GM12878 (cell line): Measurements from ENCODE around the gene TMEM18. TPM values are rescaled to one million over a fixed set of nuclear protein-coding genes. Genes with fewer than 3 reads are reported as not detected.

ENCODE experiments used
- ATAC-seq: fragments of 200-7000 bp; cut with Tn5 transposase; 3 replicates; pipeline ENCODE4 v1.9.1; 2020; ENCODE audit warnings: mild to moderate bottlenecking, moderate library complexity
- BruUV-seq: library from RNA; stranded (reverse); fragments of 400-500 nt; replicated peaks from 2 replicates; lab custom pipeline; 2021; lab: Mats Ljungman, UMichigan
- CTCF ChIA-PET: fragments of 300-600 bp; sonication (Branson Sonifier 250); formaldehyde crosslinking; extraction: SDS; loops from one replicate; lab custom pipeline; 2021; ENCODE audit warnings: inconsistent platforms; lab: Yijun Ruan, JAX
- POLR2A ChIA-PET: fragments of 350-600 bp; formaldehyde crosslinking; extraction: SDS; loops from one replicate; lab custom pipeline; 2021; ENCODE audit warnings: inconsistent platforms; lab: Charles Lee
- RAD21 ChIA-PET: fragments of 300-600 bp; sonication (Branson Sonifier 250); formaldehyde crosslinking; loops from one replicate; lab custom pipeline; 2023; ENCODE audit warnings: antibody characterized with exemption; ENCODE audit not compliant: unreplicated experiment; lab: Charles Lee
- SMC1A ChIA-PET: fragments of 300-600 bp; sonication (Branson Sonifier 250); formaldehyde crosslinking; loops from one replicate; lab custom pipeline; 2023; ENCODE audit not compliant: unreplicated experiment, uncharacterized antibody; lab: Charles Lee
- DNase-seq: peaks from one replicate; pipeline ENCODE4 v3.0.0-alpha.2; 2011; ENCODE audit warnings: low read depth, low spot score
- FAIRE-seq: peaks from 3 replicates; lab custom pipeline; 2011; peaks lifted over from hg19 to GRCh38; lab: Jason Lieb, UNC
- H2AFZ ChIP-seq: 2 replicates; pipeline ENCODE4 v1.6.0; 2011; ENCODE audit warnings: low read depth, low read length, control low read depth; ENCODE audit not compliant: control insufficient read depth
- H3K27ac ChIP-seq: 2 replicates; pipeline ENCODE4 v1.5.1; 2011; ENCODE audit warnings: control low read depth; ENCODE audit not compliant: control insufficient read depth, insufficient read depth
- H3K27me3 ChIP-seq, 2 experiments: replicated peaks in 1 of 2; 2 replicates each; pipeline versions ENCODE4 v1.6.0 to v1.6.1; 2011; ENCODE audit warnings: low read length in 1 of 2; ENCODE audit not compliant: control insufficient read depth in 2 of 2, insufficient read depth in 2 of 2
- H3K36me3 ChIP-seq, 2 experiments: 2 replicates each; pipeline ENCODE4 v1.5.1; 2011; ENCODE audit warnings: low read length in 1 of 2; ENCODE audit not compliant: control insufficient read depth in 2 of 2, insufficient read depth in 2 of 2
- H3K4me1 ChIP-seq: 2 replicates; pipeline ENCODE4 v1.6.1; 2011; ENCODE audit warnings: mild to moderate bottlenecking, low read length, moderate library complexity, mixed read lengths; ENCODE audit not compliant: control insufficient read depth, insufficient read depth
- H3K4me2 ChIP-seq: 2 replicates; pipeline ENCODE4 v1.6.0; 2011; ENCODE audit warnings: control low read depth; ENCODE audit not compliant: control insufficient read depth, insufficient read depth
- H3K4me3 ChIP-seq: fragments of 200-600 bp; sonication (generic); 2 replicates; pipeline ENCODE4 v1.5.1; 2016
- H3K79me2 ChIP-seq: 2 replicates; pipeline ENCODE4 v1.6.0; 2011; ENCODE audit warnings: low read length; ENCODE audit not compliant: control insufficient read depth, insufficient read depth
- H3K9ac ChIP-seq: 2 replicates; pipeline ENCODE4 v1.8.0; 2011; ENCODE audit warnings: low read length, control low read depth, mixed read lengths; ENCODE audit not compliant: control insufficient read depth, insufficient read depth
- H3K9me3 ChIP-seq: replicated peaks from 3 replicates; pipeline ENCODE4 v1.5.1; 2011; ENCODE audit warnings: mild to moderate bottlenecking, low read length; ENCODE audit not compliant: control insufficient read depth, insufficient read depth
- H4K20me1 ChIP-seq: 2 replicates; pipeline ENCODE4 v1.6.0; 2011; ENCODE audit not compliant: control insufficient read depth, insufficient read depth
- EZH2 ChIP-seq: IDR thresholded peaks from 2 replicates; pipeline ENCODE4 v1.6.1; 2012; ENCODE audit warnings: low read depth, mild to moderate bottlenecking, control low read depth, inconsistent platforms, low read length, borderline replicate concordance; ENCODE audit not compliant: control insufficient read depth
- MTA2 ChIP-seq: fragments of 450-650 bp; IDR thresholded peaks from 2 replicates; pipeline ENCODE4 v1.6.1; 2016; ENCODE audit warnings: low read depth, mild to moderate bottlenecking, moderate library complexity
- RAD21 ChIP-seq: IDR thresholded peaks from 2 replicates; pipeline ENCODE4 v1.6.1; 2011; ENCODE audit warnings: mild to moderate bottlenecking, low read depth, low read length, moderate library complexity; ENCODE audit not compliant: insufficient read depth
- WGBS: methylation state at CpG from one replicate; pipeline ENCODE4 v1.1.6; 2016; ENCODE audit warnings: low lambda C conversion rate; ENCODE audit not compliant: insufficient replicate concordance, insufficient coverage; ENCODE audit errors: missing lambda C conversion rate; 5-methylcytosine and 5-hydroxymethylcytosine counted together
- in situ Hi-C: fragments of 300-500 bp; cut with MboI; formaldehyde crosslinking; loops from 9 replicates; pipeline ENCODE4 v1.14.3; 2018; ENCODE audit warnings: mixed read lengths
- intact Hi-C: fragments of 100-400 bp; cut with micrococcal nuclease; formaldehyde crosslinking; loops from one replicate; pipeline ENCODE4 v1.14.2; 2022; ENCODE audit not compliant: unreplicated experiment
- polyA plus RNA-seq, 11 experiments: library from polyadenylated mRNA; depleted of rRNA in 4 of 11; unstranded in 6 of 11; stranded (reverse) in 5 of 11; fragments of >200 nt; fragmentation: Nextera tagmentation in 4 of 11; fragmentation: Illumina TruSeq in 1 of 11; extraction: Ambion mirVana in 4 of 11; extraction: Trizol in 1 of 11; gene quantifications; 1 replicate in 1 of 11; 2 replicates in 10 of 11; pipeline versions ENCODE4 v1.2.1 to v1.2.3, GENCODE V29; 2011 to 2016; ENCODE audit warnings: inconsistent platforms in 2 of 11, missing spikeins in 2 of 11, low read depth in 1 of 11
- total RNA-seq, 4 experiments: library from RNA; depleted of rRNA in 3 of 4; stranded (reverse); fragments of >200 nt in 3 of 4; fragmentation: Illumina TruSeq in 1 of 4; extraction: Trizol in 1 of 4; gene quantifications; 2 replicates each; pipeline versions ENCODE4 v1.2.1 to v1.2.3, GENCODE V29; 2013 to 2021

The TMEM18 gene
- total and polyA plus RNA-seq, 10 of the 15 experiments (the other 5 are each of a cell fraction or from before 2014, with no cell fraction given), result 11.2 to 56.3 (median 26.0) TPM

- 51% methylated on average over 6 of the region's 6 CpGs for WGBS
- DNase-seq, result no peak
- Histone ChIP-seq H3K4me1 (no peaks in the 10 kb centered on the region), H2AFZ (no peak overlapping the region)
- intact Hi-C loops, result no loop called here
- no peak for TF ChIP-seq MTA2
- no peak for TF ChIP-seq EZH2
- TF ChIP-seq, all 136 proteins: peak for 0
- no peaks in the 10 kb centered on the region for H3K27me3 ChIP-seq
- CTCF ChIA-PET, result no interaction called here
- H3K4me2 ChIP-seq, result no peak overlapping the region
- FAIRE-seq (no peak), ATAC-seq (no peak)
- H3K36me3 ChIP-seq, result no peaks in the 10 kb centered on the region
- no peak overlapping the region for H3K4me3 ChIP-seq
- H3K27ac ChIP-seq, result no peak overlapping the region
- H3K9ac ChIP-seq, result no peak overlapping the region
- POLR2A ChIA-PET, result no interaction called here
- no peaks in the 10 kb centered on the region for H3K9me3 ChIP-seq
- RAD21 ChIA-PET, result no interaction called here
- no TSS peak for BruUV-seq
- SMC1A ChIA-PET, result no interaction called here
- H3K79me2 ChIP-seq, result no peaks in the 10 kb centered on the region
- in situ Hi-C loops, result no loop called here
- H4K20me1 ChIP-seq, result no peaks in the 10 kb centered on the region
These were observed 19.4 kb downstream of the TMEM18 start for GRCh38 chr2:657766-658165.

GRCh38 chr2:656676-657075 is 20.5 kb downstream of the TMEM18 start:
- H3K79me2 ChIP-seq, result no peaks in the 10 kb centered on the region
- H3K27me3 ChIP-seq, result no peaks in the 10 kb centered on the region
- H3K9ac ChIP-seq, result no peak overlapping the region
- H3K36me3 ChIP-seq, result no peaks in the 10 kb centered on the region
- H3K4me3 ChIP-seq, result no peak overlapping the region
- ChIA-PET POLR2A (no interaction called here), RAD21 (no interaction called here), CTCF (no interaction called here), SMC1A (interaction anchor here (0.7 kb wide), 1 partner anchor 1446 kb away, joined by 3 read pairs; no protein-coding TSS in a partner anchor)
- TF ChIP-seq RAD21, result no peak
- DNase-seq (no peak), FAIRE-seq (no peak), ATAC-seq (no peak)
- H3K9me3 ChIP-seq, result no peaks in the 10 kb centered on the region
- no peaks in the 10 kb centered on the region for H4K20me1 ChIP-seq
- no peak overlapping the region for H2AFZ ChIP-seq
- no peak overlapping the region for H3K27ac ChIP-seq
- 62% methylated on average over 5 of the region's 5 CpGs for WGBS
- no peaks in the 10 kb centered on the region for H3K4me1 ChIP-seq
- intact Hi-C loops, result no loop called here
- BruUV-seq, result no TSS peak
- in situ Hi-C loops, result no loop called here
- H3K4me2 ChIP-seq, result no peak overlapping the region
